ENCODE data around the gene PIK3AP1.
"Not testable (repeated sequence)": the region's sequence is repeated elsewhere in the genome, so short reads cannot be mapped to it uniquely, and the experiment has no call there.

The PIK3AP1 gene

GRCh38 chr10:96719850-96720421 lies 378 bp downstream of the PIK3AP1 start:
- DNase-seq: peak; percentile 59

GRCh38 chr10:96719200-96719599 lies 1.1 kb downstream of the PIK3AP1 start:
- DNase-seq: no peak

- DNase-seq: no peak
These were observed 1.9 kb downstream of the PIK3AP1 start for GRCh38 chr10:96718304-96718990.

- DNase-seq: no peak
These were observed 3.9 kb downstream of the PIK3AP1 start for GRCh38 chr10:96716390-96716789.

GRCh38 chr10:96714746-96715255 lies 5.5 kb downstream of the PIK3AP1 start:
- DNase-seq: no peak

GRCh38 chr10:96714031-96714590 lies 6.2 kb downstream of the PIK3AP1 start:
- DNase-seq: no peak

GRCh38 chr10:96712662-96713271 lies 7.5 kb downstream of the PIK3AP1 start:
- DNase-seq: no peak

- no peak for DNase-seq
These were observed 9.1 kb downstream of the PIK3AP1 start for GRCh38 chr10:96711048-96711728.

GRCh38 chr10:96709525-96709924 lies 10.8 kb downstream of the PIK3AP1 start:
- no peak for DNase-seq

GRCh38 chr10:96708996-96709395 lies 11.3 kb downstream of the PIK3AP1 start:
- DNase-seq: no peak

GRCh38 chr10:96708456-96708855 lies 11.9 kb downstream of the PIK3AP1 start:
- peak; percentile 15 for DNase-seq

GRCh38 chr10:96706331-96706853 lies 13.9 kb downstream of the PIK3AP1 start:
- no peak for DNase-seq

GRCh38 chr10:96705134-96705533 lies 15.2 kb downstream of the PIK3AP1 start:
- DNase-seq: no peak

- no peak for DNase-seq
These were observed 15.8 kb downstream of the PIK3AP1 start for GRCh38 chr10:96704563-96704962.

- no peak for DNase-seq
These were observed 17.0 kb downstream of the PIK3AP1 start for GRCh38 chr10:96703358-96703757.

- no peak for DNase-seq
These were observed 19.0 kb downstream of the PIK3AP1 start for GRCh38 chr10:96701265-96701664.

- DNase-seq: no peak
These were observed 19.8 kb downstream of the PIK3AP1 start for GRCh38 chr10:96700374-96701099.

- no peak for DNase-seq
These were observed 20.7 kb downstream of the PIK3AP1 start for GRCh38 chr10:96699613-96700012.

GRCh38 chr10:96698305-96698704 lies 22.0 kb downstream of the PIK3AP1 start:
- DNase-seq: not testable (repeated sequence)

GRCh38 chr10:96697438-96697837 lies 22.9 kb downstream of the PIK3AP1 start:
- DNase-seq: no peak

- DNase-seq: no peak
These were observed 23.4 kb downstream of the PIK3AP1 start for GRCh38 chr10:96696845-96697425.

Measured in CD4-positive, alpha-beta T cell treated with Interleukin-10 for 1 hour (primary cell).